Immature natural killer cell (primary cell): ENCODE measurements around the gene NF2. TPM values are rescaled to one million over a fixed set of nuclear protein-coding genes. Genes with fewer than 3 reads are reported as not detected.
A peak's percentile ranks its signal among the peaks of the same experiment; 100 is the strongest.

Experiments
- DNase-seq, 3 donors: peaks; one replicate each; pipeline ENCODE4 v3.0.0; 2022; ENCODE audit warnings: mixed read lengths in 1 of 3
- H3K27ac Mint-ChIP-seq, 6 donors: one replicate each; pipeline ENCODE4 v1.8.0; 2020; ENCODE audit warnings: mixed read lengths in 6 of 6, mild to moderate bottlenecking in 5 of 6, inconsistent platforms in 4 of 6, moderate library complexity in 3 of 6
- H3K27me3 Mint-ChIP-seq, 3 donors: one replicate each; pipeline ENCODE4 v1.8.0; 2020 to 2021; ENCODE audit warnings: low read depth in 3 of 3, mild to moderate bottlenecking in 3 of 3, mixed read lengths in 3 of 3, moderate library complexity in 3 of 3, inconsistent platforms in 1 of 3
- H3K36me3 Mint-ChIP-seq, 3 donors: one replicate each; pipeline ENCODE4 v1.8.0; 2020; ENCODE audit warnings: mixed read lengths in 3 of 3, inconsistent platforms in 2 of 3, mild to moderate bottlenecking in 2 of 3
- H3K4me1 Mint-ChIP-seq, 2 donors: one replicate each; pipeline ENCODE4 v1.8.0; 2020; ENCODE audit warnings: inconsistent platforms in 2 of 2, mild to moderate bottlenecking in 2 of 2, mixed read lengths in 2 of 2, moderate library complexity in 1 of 2
- H3K4me3 Mint-ChIP-seq, 5 donors: one replicate each; pipeline ENCODE4 v1.8.0; 2020; ENCODE audit warnings: mild to moderate bottlenecking in 5 of 5, mixed read lengths in 5 of 5, inconsistent platforms in 3 of 5, moderate library complexity in 3 of 5
- H3K9me3 Mint-ChIP-seq, 6 donors: one replicate each; pipeline ENCODE4 v1.8.0; 2020; ENCODE audit warnings: mild to moderate bottlenecking in 6 of 6, mixed read lengths in 6 of 6, inconsistent platforms in 4 of 6, moderate library complexity in 3 of 6
- polyA plus RNA-seq, 3 donors: library from polyadenylated mRNA; unstranded; fragments of 300-500 nt; fragmentation: Illumina TruSeq; gene quantifications; one replicate each; pipeline ENCODE4 v1.2.3, GENCODE V29; 2021

The NF2 gene
- polyA plus RNA-seq, 3 donors from 2014 or later, result 12.9 to 34.1 (median 15.6) TPM

GRCh38 chr22:29737251-29738117 lies 134.1 kb downstream of the NF2 start:
- Mint-ChIP-seq H3K9me3 (no peaks in the 10 kb centered on the region), H3K36me3 (peaks cover 0 to 3% (median 0%) of the 10 kb centered on the region in 3 donors), H3K27me3 (no peaks in the 10 kb centered on the region), H3K4me3 (no peak overlapping the region), H3K4me1 (no peaks in the 10 kb centered on the region), H3K27ac (peak overlapping the region in 1 of 6 donors; percentile 12)
- DNase-seq, result no peak

- DNase-seq, result no peak
- Mint-ChIP-seq H3K9me3 (no peaks in the 10 kb centered on the region), H3K4me3 (no peak overlapping the region), H3K27me3 (no peaks in the 10 kb centered on the region), H3K27ac (peak overlapping the region in 1 of 6 donors; percentile 12), H3K4me1 (no peaks in the 10 kb centered on the region), H3K36me3 (peaks cover 0 to 3% (median 0%) of the 10 kb centered on the region in 3 donors)
These were observed 134.8 kb downstream of the NF2 start for GRCh38 chr22:29738118-29738815.

- Mint-ChIP-seq H3K36me3 (peaks cover 0 to 3% (median 0%) of the 10 kb centered on the region in 3 donors), H3K4me1 (no peaks in the 10 kb centered on the region), H3K4me3 (no peak overlapping the region), H3K9me3 (no peaks in the 10 kb centered on the region), H3K27ac (no peak overlapping the region), H3K27me3 (no peaks in the 10 kb centered on the region)
- no peak for DNase-seq
These were observed 136.0 kb downstream of the NF2 start for GRCh38 chr22:29739346-29739875.

- Mint-ChIP-seq H3K4me1 (no peaks in the 10 kb centered on the region), H3K9me3 (no peaks in the 10 kb centered on the region), H3K27ac (no peak overlapping the region), H3K27me3 (no peaks in the 10 kb centered on the region), H3K36me3 (peaks cover 0 to 6% (median 0%) of the 10 kb centered on the region in 3 donors), H3K4me3 (no peak overlapping the region)
- no peak for DNase-seq
These were observed 136.8 kb downstream of the NF2 start for GRCh38 chr22:29740216-29740615.

- DNase-seq, result no peak
- no peaks in the 10 kb centered on the region for H3K4me1 Mint-ChIP-seq
- no peaks in the 10 kb centered on the region for H3K27me3 Mint-ChIP-seq
- H3K4me3 Mint-ChIP-seq, result no peak overlapping the region
- H3K36me3 Mint-ChIP-seq, result peaks cover 0 to 10% (median 4%) of the 10 kb centered on the region in 3 donors
- no peak overlapping the region for H3K27ac Mint-ChIP-seq
- H3K9me3 Mint-ChIP-seq, result no peaks in the 10 kb centered on the region
These were observed 138.5 kb downstream of the NF2 start for GRCh38 chr22:29741926-29742325.

- no peak overlapping the region for H3K27ac Mint-ChIP-seq
These were observed 138.9 kb downstream of the NF2 start for GRCh38 chr22:29742326-29742725.

GRCh38 chr22:29744902-29745301 lies 141.5 kb downstream of the NF2 start:
- Mint-ChIP-seq H3K9me3 (no peaks in the 10 kb centered on the region), H3K27me3 (peaks cover 0 to 2% (median 0%) of the 10 kb centered on the region in 3 donors), H3K4me1 (peaks cover 0 to 6% of the 10 kb centered on the region in 2 donors), H3K27ac (no peak overlapping the region), H3K36me3 (peaks cover 7 to 23% (median 14%) of the 10 kb centered on the region in 3 donors), H3K4me3 (no peak overlapping the region)
- DNase-seq, result no peak

More at GRCh38 chr22:29742326-29742725, 138.9 kb downstream of the NF2 start:
- H3K9me3 Mint-ChIP-seq, result no peaks in the 10 kb centered on the region
- H3K4me1 Mint-ChIP-seq, result no peaks in the 10 kb centered on the region
- H3K36me3 Mint-ChIP-seq, result peaks cover 0 to 11% (median 7%) of the 10 kb centered on the region in 3 donors
- no peaks in the 10 kb centered on the region for H3K27me3 Mint-ChIP-seq
- no peak overlapping the region for H3K4me3 Mint-ChIP-seq
- no peak for DNase-seq

- Mint-ChIP-seq H3K9me3 (no peaks in the 10 kb centered on the region), H3K36me3 (peaks cover 7 to 24% (median 14%) of the 10 kb centered on the region in 3 donors), H3K4me3 (no peak overlapping the region), H3K4me1 (peaks cover 13 to 29% of the 10 kb centered on the region in 2 donors), H3K27me3 (peaks cover 0 to 2% (median 0%) of the 10 kb centered on the region in 3 donors), H3K27ac (peak overlapping the region in 2 of 6 donors; percentile 7 to 55)
- DNase-seq, result no peak
These were observed 144.4 kb downstream of the NF2 start for GRCh38 chr22:29747832-29748231.

Other genes with a start within 250 kb of the NF2 start
- 10 to 100 TPM; 11.8 to 32.4 (median 12.1) TPM for gene AP1B1, start 215.1 kb upstream of the NF2 start, polyA plus RNA-seq
- not detected for gene RFPL1, start 165.1 kb upstream of the NF2 start, polyA plus RNA-seq
- gene NEFH, start 123.4 kb upstream of the NF2 start, polyA plus RNA-seq, result under 1 TPM in 1 of 3 donors, not detected in 2; 0.64 TPM
- 10 to 100 TPM; 22.6 to 28.7 (median 25.7) TPM for gene THOC5, start 49.9 kb upstream of the NF2 start, polyA plus RNA-seq
- gene NIPSNAP1, start 22.5 kb upstream of the NF2 start, polyA plus RNA-seq, result 10 to 100 TPM; 44.5 to 60.5 (median 47.6) TPM
- under 1 TPM in 2 of 3 donors, not detected in 1; 0.14 TPM for gene CABP7, start 116.4 kb downstream of the NF2 start, polyA plus RNA-seq
- gene ZMAT5, start 163.4 kb downstream of the NF2 start, polyA plus RNA-seq, result 10 to 100 TPM; 59.3 to 77.7 (median 72.2) TPM
- gene UQCR10, start 163.7 kb downstream of the NF2 start, polyA plus RNA-seq, result 100 to 1,000 TPM; 285 to 342 (median 286) TPM
- 10 to 100 TPM; 31.2 to 70.8 (median 40.8) TPM for gene ASCC2, start 234.6 kb downstream of the NF2 start, polyA plus RNA-seq